Esophagus squamous epithelium (tissue), 5 donors: ENCODE data around the gene HLX. TPM values are rescaled to one million over a fixed set of nuclear protein-coding genes. Genes with fewer than 3 reads are reported as not detected.

Experiments used
- DNase-seq: peaks from one replicate; lab custom pipeline; 2025; lab: John Stamatoyannopoulos, UW
- H3K27ac ChIP-seq, 4 donors: fragments of 200-600 bp; sonication (generic); one replicate each; pipeline ENCODE4 v1.5.1; 2016 to 2019; ENCODE audit warnings: mild to moderate bottlenecking in 1 of 4
- H3K27me3 ChIP-seq, 4 donors: fragments of 200-600 bp; sonication (generic); 1 replicate in 3 of 4; 2 replicates in 1 of 4; pipeline versions ENCODE4 v1.5.1 to v1.6.0; 2017 to 2021; ENCODE audit warnings: antibody characterized with exemption in 1 of 4
- H3K36me3 ChIP-seq, 3 donors: fragments of 200-600 bp; sonication (generic); one replicate each; pipeline ENCODE4 v1.5.1; 2016 to 2019
- H3K4me1 ChIP-seq, 3 donors: fragments of 200-600 bp; sonication (generic); one replicate each; pipeline ENCODE4 v1.5.1; 2017 to 2019
- H3K4me3 ChIP-seq, 4 donors: fragments of 200-600 bp; sonication (generic); 1 replicate in 3 of 4; 2 replicates in 1 of 4; pipeline ENCODE4 v1.5.1; 2016 to 2019; ENCODE audit warnings: mild to moderate bottlenecking in 2 of 4, moderate library complexity in 1 of 4
- H3K9me3 ChIP-seq, 3 donors: fragments of 200-600 bp; sonication (generic); one replicate each; pipeline ENCODE4 v1.5.1; 2016 to 2019
- CTCF ChIP-seq, 6 experiments: fragments of 450-650 bp in 4 of 6; fragments of 200-600 bp in 2 of 6; sonication (generic) in 2 of 6; IDR thresholded peaks; one replicate each; pipeline ENCODE4 v1.5.1; 2016 to 2019; ENCODE audit warnings: antibody characterized with exemption in 6 of 6, mild to moderate bottlenecking in 4 of 6, moderate library complexity in 4 of 6
- POLR2A ChIP-seq, 4 donors: fragments of 450-650 bp; IDR thresholded peaks; one replicate each; pipeline ENCODE4 v1.6.1; 2017; ENCODE audit warnings: antibody characterized with exemption in 4 of 4, mild to moderate bottlenecking in 4 of 4, moderate library complexity in 3 of 4
- WGBS, 2 donors: methylation state at CpG; one replicate each; pipeline ENCODE4 v1.1.5; 2018; 5-methylcytosine and 5-hydroxymethylcytosine counted together
- intact Hi-C: fragments of 100-400 bp; cut with DNase I; formaldehyde crosslinking; loops from one replicate; pipeline ENCODE4 v1.15.0; 2022
- total RNA-seq, 4 donors: library from RNA; depleted of rRNA; stranded (reverse); fragments of >200 nt; gene quantifications; one replicate each; pipeline ENCODE4 v1.1.0, GENCODE V29; 2016
- donor health status: DM: yes; HTN: yes; CAD: no.

The HLX gene
- total RNA-seq, 4 donors from 2014 or later, result 0.23 to 7.2 (median 0.97) TPM

- Histone ChIP-seq H3K4me1 (no peaks in the 10 kb centered on the region), H3K4me3 (no peak overlapping the region), H3K36me3 (no peaks in the 10 kb centered on the region), H3K27me3 (peaks cover 0 to 12% (median 0%) of the 10 kb centered on the region in 4 donors), H3K9me3 (no peaks in the 10 kb centered on the region), H3K27ac (no peak overlapping the region)
- TF ChIP-seq CTCF (IDR thresholded peaks at IDR 0.05), result no peak
- TF ChIP-seq POLR2A (IDR thresholded peaks at IDR 0.05), result no peak
- 49 to 51% methylated on average over 6 of the region's 6 CpGs for WGBS, 2 donors
- DNase-seq, result no peak
- intact Hi-C loops, result no loop called here
Observed at GRCh38 chr1:220914283-220915116, 35.3 kb downstream of the HLX start.

- WGBS, 2 donors, result 58 to 81% methylated on average over 3 to 4 of the region's 4 CpGs
- H3K36me3 ChIP-seq, result no peaks in the 10 kb centered on the region
- no peak for DNase-seq
- H3K27ac ChIP-seq, result no peak overlapping the region
- no peaks in the 10 kb centered on the region for H3K4me1 ChIP-seq
- TF ChIP-seq POLR2A (IDR thresholded peaks at IDR 0.05) (no peak), CTCF (IDR thresholded peaks at IDR 0.05) (no peak)
- no peak overlapping the region for H3K4me3 ChIP-seq
- H3K27me3 ChIP-seq, result peaks cover 0 to 12% (median 0%) of the 10 kb centered on the region in 4 donors
- no peaks in the 10 kb centered on the region for H3K9me3 ChIP-seq
- intact Hi-C loops, result no loop called here
Observed at GRCh38 chr1:220915117-220915440, 35.8 kb downstream of the HLX start.

GRCh38 chr1:220915954-220916353, 36.7 kb downstream of the HLX start:
- H3K36me3 ChIP-seq, result no peaks in the 10 kb centered on the region
- TF ChIP-seq CTCF (IDR thresholded peaks at IDR 0.05) (no peak), POLR2A (IDR thresholded peaks at IDR 0.05) (no peak)
- intact Hi-C loops, result no loop called here
- H3K4me3 ChIP-seq, result no peak overlapping the region
- H3K9me3 ChIP-seq, result no peaks in the 10 kb centered on the region
- H3K27me3 ChIP-seq, result peaks cover 0 to 12% (median 0%) of the 10 kb centered on the region in 4 donors
- DNase-seq, result no peak
- H3K4me1 ChIP-seq, result no peaks in the 10 kb centered on the region
- H3K27ac ChIP-seq, result no peak overlapping the region
- WGBS, 2 donors, result 75 to 83% methylated on average over 1 of the region's 1 CpG

GRCh38 chr1:220917101-220917500, 37.9 kb downstream of the HLX start:
- no peaks in the 10 kb centered on the region for H3K9me3 ChIP-seq
- whole genome bisulfite sequencing, 2 donors, result 29 to 37% methylated on average over 4 to 5 of the region's 5 CpGs
- no peak for TF ChIP-seq CTCF (IDR thresholded peaks at IDR 0.05)
- TF ChIP-seq POLR2A (IDR thresholded peaks at IDR 0.05), result no peak
- peaks cover 0 to 12% (median 0%) of the 10 kb centered on the region in 4 donors for H3K27me3 ChIP-seq
- intact Hi-C loops, result no loop called here
- no peaks in the 10 kb centered on the region for H3K4me1 ChIP-seq
- no peak for DNase-seq
- no peak overlapping the region for H3K27ac ChIP-seq
- no peak overlapping the region for H3K4me3 ChIP-seq
- no peaks in the 10 kb centered on the region for H3K36me3 ChIP-seq

GRCh38 chr1:220917535-220918209, 38.4 kb downstream of the HLX start:
- Histone ChIP-seq H3K9me3 (no peaks in the 10 kb centered on the region), H3K36me3 (no peaks in the 10 kb centered on the region), H3K27me3 (peaks cover 0 to 12% (median 0%) of the 10 kb centered on the region in 4 donors), H3K27ac (no peak overlapping the region), H3K4me3 (no peak overlapping the region), H3K4me1 (no peaks in the 10 kb centered on the region)
- intact Hi-C loops, result no loop called here
- 67 to 89% methylated on average over 2 of the region's 2 CpGs for WGBS, 2 donors
- TF ChIP-seq POLR2A (IDR thresholded peaks at IDR 0.05) (no peak), CTCF (IDR thresholded peaks at IDR 0.05) (no peak)
- DNase-seq, result no peak
